HG03108 (cell line): ENCODE measurements around the gene KCNN3.

Source experiments
- ATAC-seq: cut with Tn5 transposase; IDR thresholded peaks from one replicate; pipeline ENCODE4 v1.9.1; 2021; ENCODE audit warnings: moderate library complexity; ENCODE audit not compliant: unreplicated experiment

The KCNN3 gene

GRCh38 chr1:154880671-154881070, 10.6 kb upstream of the KCNN3 start:
- no peak for ATAC-seq

GRCh38 chr1:154879038-154879421, 8.9 kb upstream of the KCNN3 start:
- no peak for ATAC-seq

DNA sequence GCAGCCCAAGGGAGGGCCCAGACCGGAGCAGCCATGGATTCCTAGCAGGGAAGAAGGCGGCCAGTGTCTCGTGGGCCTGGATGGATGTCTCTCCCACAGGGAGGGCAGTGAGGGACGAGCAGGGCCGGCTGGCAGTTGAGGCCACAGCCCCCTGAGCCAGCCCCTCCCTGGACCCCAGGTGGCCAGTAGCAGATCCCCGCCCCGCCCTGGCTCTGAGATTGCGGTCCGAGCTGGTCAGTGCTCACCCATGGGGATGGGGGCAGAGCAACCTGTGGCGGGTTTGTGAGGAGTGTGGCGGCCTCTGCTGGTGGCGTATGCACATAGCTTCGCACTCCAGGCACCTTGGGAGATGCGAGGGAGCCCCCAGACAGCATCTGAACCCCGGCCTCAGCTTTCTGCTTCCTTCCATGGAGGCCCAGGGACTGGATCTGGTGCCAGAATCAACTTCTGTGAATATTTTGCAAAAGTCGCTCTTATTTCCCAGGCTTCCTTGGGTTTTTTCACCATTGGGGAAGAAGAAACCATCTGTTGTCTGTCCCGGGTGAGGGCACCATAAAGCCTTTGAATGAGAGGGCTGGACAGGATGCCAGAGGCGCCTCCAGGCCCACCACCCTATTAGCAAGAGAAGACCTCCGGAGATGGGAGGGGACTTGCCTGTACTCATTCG, 8.4 kb upstream of the KCNN3 start:
- peak; percentile 67 for ATAC-seq

GRCh38 chr1:154877370-154877974, 7.4 kb upstream of the KCNN3 start:
- no peak for ATAC-seq

- no peak for ATAC-seq
Measured at GRCh38 chr1:154876842-154877369, 6.8 kb upstream of the KCNN3 start.

GRCh38 chr1:154874465-154874864, 4.4 kb upstream of the KCNN3 start:
- no peak for ATAC-seq

GRCh38 chr1:154873321-154873950, 3.4 kb upstream of the KCNN3 start:
- no peak for ATAC-seq

DNA sequence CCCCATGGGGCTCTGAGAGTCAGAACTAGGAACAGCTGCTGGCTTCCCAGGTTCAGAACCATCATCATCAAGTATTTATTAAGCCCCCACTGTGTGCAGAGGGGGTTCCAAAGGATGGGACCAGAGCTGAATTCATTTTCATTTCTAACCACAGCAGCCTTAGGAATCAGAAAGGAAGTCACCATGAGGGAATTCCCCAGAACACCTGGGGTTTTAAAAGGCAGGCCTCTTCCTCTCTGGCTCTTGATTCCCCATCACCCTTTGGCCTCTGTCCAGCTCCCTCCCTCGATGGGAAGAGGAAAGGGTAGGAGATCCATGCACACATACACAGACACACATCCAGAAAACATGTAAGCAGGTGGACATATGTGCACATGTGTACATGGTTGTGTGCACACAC, 1.3 kb upstream of the KCNN3 start:
- no peak for ATAC-seq

DNA sequence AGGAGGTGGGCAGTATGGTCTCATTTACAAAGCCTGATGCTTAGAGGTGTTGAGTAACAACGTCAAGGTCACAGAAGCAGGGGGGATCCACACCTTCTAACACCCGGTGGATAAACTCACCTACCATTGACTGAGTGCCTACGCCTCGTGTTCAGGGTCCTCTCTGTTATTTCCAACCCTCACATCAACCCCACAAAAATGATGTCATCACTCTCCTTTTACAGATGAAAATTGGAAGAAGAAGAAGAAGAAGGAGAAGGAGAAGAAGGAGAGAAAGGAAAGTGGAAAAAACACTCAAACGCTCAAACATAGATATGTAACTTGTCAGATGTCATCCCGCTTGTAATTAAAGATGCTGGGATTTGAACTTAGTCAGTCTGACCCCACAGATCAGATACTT, 653 bp upstream of the KCNN3 start:
- no peak for ATAC-seq

- no peak for ATAC-seq
Measured at GRCh38 chr1:154869351-154870114, 548 bp downstream of the KCNN3 start.

GRCh38 chr1:154867841-154868605, 2.1 kb downstream of the KCNN3 start:
- no peak for ATAC-seq

- no peak for ATAC-seq
Measured at GRCh38 chr1:154867064-154867825, 2.8 kb downstream of the KCNN3 start.

DNA sequence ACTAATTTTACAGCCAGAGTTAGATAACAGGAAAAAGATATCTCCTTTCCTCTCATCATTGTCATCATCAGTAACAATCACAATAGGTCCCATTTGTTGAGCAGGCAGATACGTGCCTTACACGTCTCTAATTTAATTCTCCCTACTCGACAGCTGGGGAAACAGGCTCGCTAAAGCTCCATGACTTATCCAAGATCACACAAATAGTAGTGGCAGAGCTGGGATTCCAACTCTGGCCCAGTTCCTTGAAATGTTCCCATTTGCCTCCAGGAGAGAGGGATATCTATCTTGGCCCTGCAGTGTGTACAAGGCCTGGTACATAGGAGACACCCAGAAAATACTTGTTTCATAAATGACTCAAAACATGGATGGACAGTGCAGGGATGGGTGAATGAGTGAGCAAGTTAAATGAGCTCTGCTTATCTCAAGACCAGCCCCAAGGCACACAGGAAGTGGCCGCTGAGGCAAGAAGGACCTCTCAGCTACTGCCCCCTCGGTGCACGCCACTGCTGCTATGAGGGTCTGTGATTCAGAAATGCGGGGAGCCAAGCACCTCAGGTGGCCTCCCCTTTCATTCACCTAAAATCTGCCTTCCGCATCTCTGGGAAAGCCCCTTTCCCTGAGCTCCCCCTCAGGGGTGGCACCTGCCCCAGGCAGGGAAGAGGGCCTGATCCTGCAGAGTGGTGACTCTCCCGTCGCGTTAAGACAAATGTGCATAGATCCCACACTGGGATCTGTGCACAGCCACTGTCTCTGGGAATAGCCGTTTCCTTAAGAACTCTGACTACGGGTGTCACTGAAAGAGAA, 3.6 kb downstream of the KCNN3 start:
- ATAC-seq, result no peak

GRCh38 chr1:154865442-154866256, 4.4 kb downstream of the KCNN3 start:
- ATAC-seq, result no peak

- no peak for ATAC-seq
Measured at GRCh38 chr1:154864189-154864975, 5.7 kb downstream of the KCNN3 start.

DNA sequence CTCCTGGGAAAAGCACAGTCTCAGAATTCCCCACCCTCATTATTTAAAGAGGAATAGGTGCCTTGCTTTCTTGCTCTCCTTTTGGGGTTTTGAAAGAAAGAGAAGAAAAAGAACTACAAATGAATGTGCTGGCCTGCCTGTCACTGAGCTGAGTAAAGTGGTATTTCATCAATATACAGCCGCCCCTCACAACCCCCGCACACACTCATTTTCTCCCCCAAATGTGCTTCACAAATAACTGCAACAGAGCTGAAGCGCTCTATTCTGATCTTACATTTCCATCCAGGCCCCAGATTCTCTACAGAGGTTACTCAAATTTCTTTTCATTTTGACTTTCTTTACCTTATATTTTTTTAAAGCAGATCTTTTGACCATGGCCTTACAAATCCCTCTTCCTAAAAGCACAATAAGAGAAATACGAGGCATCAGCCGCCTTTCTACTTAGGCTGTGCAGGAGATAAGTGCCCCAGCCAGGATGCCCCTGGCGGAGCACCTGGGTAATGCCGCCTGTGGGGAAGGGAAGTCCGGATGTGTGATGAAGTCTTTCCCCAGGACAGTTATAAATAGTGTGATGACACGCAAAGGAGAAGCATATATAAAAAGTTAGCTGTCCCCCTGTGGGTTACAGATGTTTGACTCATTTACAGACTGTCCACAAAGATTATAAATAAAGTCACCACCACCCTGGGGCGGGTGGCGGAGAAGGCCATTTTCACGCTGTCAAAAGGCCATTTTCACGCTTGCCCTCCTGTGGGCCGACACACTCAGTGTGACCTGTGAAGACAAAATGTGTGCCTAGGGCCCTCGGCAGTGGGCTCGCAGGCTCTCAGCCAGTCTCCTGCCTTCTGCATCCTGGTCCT, 6.5 kb downstream of the KCNN3 start:
- no peak for ATAC-seq

DNA sequence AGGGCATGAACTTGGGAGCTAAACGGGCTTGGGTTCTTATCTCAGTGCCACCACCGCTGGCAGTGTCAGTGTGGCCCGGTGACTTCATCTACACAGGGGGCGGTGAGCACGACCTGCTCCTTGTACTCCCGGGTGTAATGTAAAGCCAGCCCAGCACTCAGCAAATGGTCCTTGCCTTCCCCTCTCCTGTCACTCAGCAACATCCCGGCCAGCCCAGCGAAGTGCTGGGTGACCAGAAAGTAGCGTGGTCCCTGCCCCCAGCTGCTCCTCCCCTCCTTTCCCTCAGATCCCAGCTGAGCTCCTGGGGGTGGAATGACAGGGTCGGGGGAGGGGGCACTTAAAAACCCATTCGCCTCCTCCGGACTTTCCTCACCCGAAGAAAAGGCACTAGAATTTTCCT, 7.2 kb downstream of the KCNN3 start:
- ATAC-seq, result no peak
